Memory B cell (primary cell): Measurements from ENCODE around the gene SMIM13.
"Not testable (repeated sequence)": the region's sequence is repeated elsewhere in the genome, so short reads cannot be mapped to it uniquely, and the experiment has no call there.

ENCODE experiments used
- ATAC-seq: fragments of 150-1000 bp; cut with Tn5 transposase; 2 replicates; pipeline ENCODE4 v1.10.0; 2021; ENCODE audit warnings: low read depth, mild to moderate bottlenecking, moderate library complexity
- DNase-seq, 2 donors: peaks; one replicate each; pipeline ENCODE4 v3.0.0; 2022; ENCODE audit warnings: low spot score in 2 of 2
- H3K27ac Mint-ChIP-seq: one replicate; pipeline ENCODE4 v1.8.0; 2022; ENCODE audit warnings: mild to moderate bottlenecking, moderate library complexity, mixed read lengths
- H3K27me3 Mint-ChIP-seq: one replicate; pipeline ENCODE4 v1.8.0; 2022; ENCODE audit warnings: mixed read lengths
- H3K36me3 Mint-ChIP-seq: one replicate; pipeline ENCODE4 v1.8.0; 2022; ENCODE audit warnings: mild to moderate bottlenecking, mixed read lengths
- H3K4me1 Mint-ChIP-seq: one replicate; pipeline ENCODE4 v1.8.0; 2022; ENCODE audit warnings: mixed read lengths
- H3K4me3 Mint-ChIP-seq: one replicate; pipeline ENCODE4 v1.8.0; 2022; ENCODE audit warnings: mild to moderate bottlenecking, moderate library complexity, mixed read lengths
- H3K9me3 Mint-ChIP-seq: one replicate; pipeline ENCODE4 v1.8.0; 2022; ENCODE audit warnings: mixed read lengths

The SMIM13 gene

DNA sequence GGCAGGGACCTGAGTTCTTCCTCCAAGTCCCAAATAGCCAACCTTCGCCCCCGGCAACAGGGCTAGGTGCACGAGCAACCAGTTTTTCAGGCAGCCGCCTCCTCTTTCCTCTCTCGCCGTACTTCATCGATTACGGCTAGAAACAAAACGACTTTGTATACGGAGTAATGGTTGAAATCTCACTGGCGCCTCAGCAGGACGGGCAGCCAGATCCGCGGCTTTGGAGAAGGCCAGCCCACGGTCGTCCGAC is 333 bp upstream of the SMIM13 start:
- Mint-ChIP-seq H3K4me1 (peaks cover 11% of the 10 kb centered on the region), H3K27me3 (no peaks in the 10 kb centered on the region), H3K9me3 (no peaks in the 10 kb centered on the region), H3K36me3 (no peaks in the 10 kb centered on the region), H3K27ac (peak overlapping the region; percentile 94), H3K4me3 (peak overlapping the region; percentile 94)
- ATAC-seq (peak; percentile 15), DNase-seq (no peak)

DNA sequence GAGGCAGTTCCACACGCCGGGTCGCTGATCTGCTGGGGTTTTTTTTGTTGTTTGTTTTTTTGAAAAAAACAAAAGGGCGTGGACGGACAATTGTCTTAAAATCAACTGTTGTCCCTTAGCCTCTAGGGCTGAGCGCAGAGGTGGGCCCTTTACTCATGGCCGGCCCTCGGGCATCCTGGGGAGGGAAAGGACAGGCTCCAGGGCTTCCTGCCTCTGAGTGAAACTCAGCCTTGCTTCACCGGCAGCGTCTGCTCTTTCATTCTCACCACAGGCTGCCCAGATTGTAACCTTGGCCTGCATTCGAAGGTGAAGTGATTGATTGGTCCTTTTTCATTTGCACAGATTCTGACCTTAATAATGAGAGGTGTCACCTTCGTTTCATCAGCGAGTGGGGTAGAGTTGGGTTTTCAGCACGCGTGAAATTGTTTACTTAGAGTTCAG is 797 bp downstream of the SMIM13 start:
- Mint-ChIP-seq H3K36me3 (no peaks in the 10 kb centered on the region), H3K27me3 (no peaks in the 10 kb centered on the region), H3K4me1 (peaks cover 11% of the 10 kb centered on the region), H3K4me3 (peak overlapping the region; percentile 88), H3K27ac (peak overlapping the region; percentile 94), H3K9me3 (no peaks in the 10 kb centered on the region)
- peak; percentile 9 for ATAC-seq
- no peak for DNase-seq

DNA sequence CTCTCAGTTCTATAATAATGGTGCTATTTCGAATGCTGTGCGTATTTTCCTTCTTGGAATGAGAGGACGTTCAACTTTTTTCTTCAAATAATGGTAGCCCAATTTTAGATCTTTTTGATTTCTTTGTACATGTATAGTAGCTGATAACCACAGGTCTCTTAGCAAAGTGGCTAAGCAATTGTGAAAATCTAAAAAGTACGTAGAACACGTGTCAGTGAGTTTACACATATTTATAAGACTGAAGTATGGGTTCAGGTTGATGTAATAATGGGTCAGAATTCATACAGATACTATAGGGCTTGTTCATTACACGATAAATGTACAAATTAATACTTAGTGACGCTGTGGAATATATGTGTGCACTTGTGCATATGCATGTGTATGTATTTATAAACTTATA is 1.3 kb downstream of the SMIM13 start:
- no peaks in the 10 kb centered on the region for H3K27me3 Mint-ChIP-seq

DNA sequence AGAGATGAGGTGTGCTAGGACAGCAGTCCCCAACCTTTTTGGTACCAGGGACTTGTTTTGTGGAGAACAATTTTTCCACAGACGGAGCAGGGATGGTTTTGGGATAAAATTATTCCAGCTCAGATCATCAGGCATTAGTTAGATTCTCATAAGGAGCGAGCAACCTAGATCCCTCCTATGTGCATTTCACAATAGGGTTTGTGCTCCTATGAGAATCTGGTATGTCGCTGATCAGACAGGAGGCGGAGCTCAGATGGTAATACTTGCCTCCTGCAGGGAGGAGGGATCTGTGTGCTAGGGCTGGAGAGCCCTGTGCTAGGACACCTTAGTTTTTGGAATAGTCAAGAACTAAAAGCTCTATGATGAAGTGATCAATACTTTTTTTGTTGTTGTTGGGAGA is 2.5 kb downstream of the SMIM13 start:
- DNase-seq = no peak
- H3K36me3 Mint-ChIP-seq = peaks cover 7% of the 10 kb centered on the region

More for the DNA sequence above, 1.3 kb downstream of the SMIM13 start:
- peak overlapping the region; percentile 94 for H3K27ac Mint-ChIP-seq
- peak overlapping the region; percentile 88 for H3K4me3 Mint-ChIP-seq
- H3K36me3 Mint-ChIP-seq = no peaks in the 10 kb centered on the region
- no peaks in the 10 kb centered on the region for H3K9me3 Mint-ChIP-seq
- DNase-seq (no peak), ATAC-seq (no peak)
- H3K4me1 Mint-ChIP-seq = peaks cover 11% of the 10 kb centered on the region

DNA sequence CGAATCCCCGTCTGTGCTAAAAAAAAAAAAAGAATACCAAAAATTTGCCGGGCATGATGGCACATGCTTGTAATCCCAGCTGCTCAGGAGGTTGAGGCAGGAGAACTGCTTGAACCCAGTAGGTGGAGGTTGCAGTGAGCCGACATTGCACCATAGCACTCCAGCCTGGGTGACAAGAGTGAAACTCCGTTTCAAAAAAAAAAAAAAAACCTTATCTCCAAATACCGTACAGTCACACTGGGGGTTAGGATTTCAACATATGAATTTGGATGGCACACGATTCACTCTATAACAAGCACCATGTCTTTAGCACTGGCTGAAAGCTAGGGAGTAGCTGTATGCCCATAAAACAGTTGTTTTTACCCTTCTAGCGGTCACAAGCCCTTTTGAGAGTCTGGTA is 3.8 kb downstream of the SMIM13 start:
- DNase-seq = no peak
- ATAC-seq = no peak
- Mint-ChIP-seq H3K4me3 (no peak overlapping the region), H3K36me3 (peaks cover 7% of the 10 kb centered on the region), H3K27me3 (no peaks in the 10 kb centered on the region), H3K27ac (no peak overlapping the region), H3K9me3 (no peaks in the 10 kb centered on the region), H3K4me1 (peaks cover 16% of the 10 kb centered on the region)

More for the DNA sequence above, 2.5 kb downstream of the SMIM13 start:
- Mint-ChIP-seq H3K27me3 (no peaks in the 10 kb centered on the region), H3K4me3 (no peak overlapping the region), H3K4me1 (peaks cover 12% of the 10 kb centered on the region), H3K9me3 (no peaks in the 10 kb centered on the region), H3K27ac (no peak overlapping the region)
- ATAC-seq = no peak

DNA sequence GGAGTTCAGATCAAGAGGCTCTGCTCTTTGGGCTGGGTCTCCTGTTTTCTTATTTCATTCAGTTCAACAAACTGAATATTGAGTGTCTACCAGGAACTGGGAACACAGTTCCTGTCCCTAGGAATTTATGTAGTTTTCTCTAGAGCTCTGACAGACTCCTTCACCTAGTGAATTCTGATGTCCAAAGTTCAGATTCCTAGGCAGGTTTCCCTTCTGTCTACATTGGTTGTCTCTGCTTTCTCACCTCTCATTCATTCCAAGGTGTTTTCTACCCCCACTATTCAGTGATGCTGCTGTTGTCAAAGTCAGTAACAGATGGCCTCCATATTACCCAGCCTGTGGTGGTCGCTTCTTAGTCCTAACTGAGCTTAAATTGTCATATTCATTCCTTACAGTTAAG is 4.4 kb downstream of the SMIM13 start:
- ATAC-seq (no peak), DNase-seq (no peak)
- Mint-ChIP-seq H3K36me3 (peaks cover 7% of the 10 kb centered on the region), H3K9me3 (no peaks in the 10 kb centered on the region), H3K4me3 (no peak overlapping the region), H3K27ac (no peak overlapping the region), H3K27me3 (no peaks in the 10 kb centered on the region), H3K4me1 (peaks cover 11% of the 10 kb centered on the region)

DNA sequence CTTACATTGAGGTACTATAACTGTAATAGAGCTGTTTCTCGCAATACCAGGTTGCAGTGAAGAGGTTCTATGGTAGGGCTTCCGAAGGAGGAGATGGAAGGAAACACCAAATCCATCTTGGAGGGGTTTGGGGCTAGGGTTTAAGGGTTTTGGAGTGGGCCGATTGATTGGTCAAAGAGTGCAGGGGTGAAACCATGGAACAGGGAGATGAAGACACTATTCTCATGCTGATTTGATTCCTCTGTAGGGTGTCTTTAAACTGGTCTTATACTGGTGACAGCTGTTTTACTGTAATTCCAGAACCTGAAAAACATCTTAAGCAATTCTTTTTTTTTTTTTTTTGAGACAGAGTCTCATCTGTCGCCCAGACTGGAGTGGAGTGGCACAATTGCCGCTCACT is 7.8 kb downstream of the SMIM13 start:
- Mint-ChIP-seq H3K4me3 (no peak overlapping the region), H3K4me1 (peaks cover 12% of the 10 kb centered on the region), H3K36me3 (peaks cover 9% of the 10 kb centered on the region), H3K27ac (no peak overlapping the region), H3K9me3 (no peaks in the 10 kb centered on the region), H3K27me3 (no peaks in the 10 kb centered on the region)
- DNase-seq (no peak), ATAC-seq (no peak)

DNA sequence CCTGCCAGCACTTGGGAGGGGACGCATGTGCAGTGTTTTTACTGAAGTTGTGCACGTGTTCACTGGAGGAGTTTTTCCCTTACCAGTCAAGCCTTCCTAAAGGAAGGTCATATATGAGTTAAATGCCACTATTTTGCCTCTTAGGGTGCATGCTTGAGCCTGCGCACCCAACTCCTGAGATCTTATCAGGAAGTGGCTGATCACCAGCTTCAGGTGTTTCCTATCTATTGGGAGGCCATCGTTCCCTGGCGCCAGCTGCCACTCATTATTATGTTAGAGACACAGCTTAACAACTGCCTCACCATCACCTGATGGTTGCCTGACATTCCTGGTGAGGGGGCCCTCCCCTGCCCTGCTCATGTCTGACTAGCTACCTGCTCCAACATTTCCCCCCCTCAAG is 9.4 kb downstream of the SMIM13 start:
- Mint-ChIP-seq H3K27me3 (no peaks in the 10 kb centered on the region), H3K4me1 (peaks cover 22% of the 10 kb centered on the region), H3K4me3 (no peak overlapping the region), H3K9me3 (no peaks in the 10 kb centered on the region), H3K27ac (no peak overlapping the region), H3K36me3 (peaks cover 9% of the 10 kb centered on the region)
- no peak for DNase-seq
- no peak for ATAC-seq

DNA sequence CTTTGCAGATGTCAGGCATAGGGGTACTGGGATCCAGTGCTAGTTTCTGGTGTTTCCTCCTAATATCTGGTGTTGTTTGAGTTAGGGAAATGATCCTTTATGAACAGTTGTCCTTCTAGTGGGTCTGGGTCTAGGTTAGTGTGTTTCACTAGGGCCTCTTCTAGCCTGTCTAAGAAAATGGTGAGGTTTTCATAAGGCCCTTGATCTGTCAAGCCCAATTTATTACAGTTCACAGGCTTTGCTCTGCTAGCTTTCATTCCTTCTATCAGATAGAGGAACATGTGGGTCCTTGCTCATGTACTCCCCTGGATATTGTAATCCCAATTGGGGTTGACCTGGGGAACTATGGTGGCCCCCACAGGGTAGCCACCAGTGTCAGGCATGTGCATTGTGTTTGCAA is 15.1 kb downstream of the SMIM13 start:
- no peak overlapping the region for H3K27ac Mint-ChIP-seq
- H3K4me1 Mint-ChIP-seq = peaks cover 31% of the 10 kb centered on the region
- H3K9me3 Mint-ChIP-seq = no peaks in the 10 kb centered on the region
- no peaks in the 10 kb centered on the region for H3K27me3 Mint-ChIP-seq
- H3K36me3 Mint-ChIP-seq = peaks cover 4% of the 10 kb centered on the region
- DNase-seq = no peak
- no peak for ATAC-seq
- H3K4me3 Mint-ChIP-seq = no peak overlapping the region

DNA sequence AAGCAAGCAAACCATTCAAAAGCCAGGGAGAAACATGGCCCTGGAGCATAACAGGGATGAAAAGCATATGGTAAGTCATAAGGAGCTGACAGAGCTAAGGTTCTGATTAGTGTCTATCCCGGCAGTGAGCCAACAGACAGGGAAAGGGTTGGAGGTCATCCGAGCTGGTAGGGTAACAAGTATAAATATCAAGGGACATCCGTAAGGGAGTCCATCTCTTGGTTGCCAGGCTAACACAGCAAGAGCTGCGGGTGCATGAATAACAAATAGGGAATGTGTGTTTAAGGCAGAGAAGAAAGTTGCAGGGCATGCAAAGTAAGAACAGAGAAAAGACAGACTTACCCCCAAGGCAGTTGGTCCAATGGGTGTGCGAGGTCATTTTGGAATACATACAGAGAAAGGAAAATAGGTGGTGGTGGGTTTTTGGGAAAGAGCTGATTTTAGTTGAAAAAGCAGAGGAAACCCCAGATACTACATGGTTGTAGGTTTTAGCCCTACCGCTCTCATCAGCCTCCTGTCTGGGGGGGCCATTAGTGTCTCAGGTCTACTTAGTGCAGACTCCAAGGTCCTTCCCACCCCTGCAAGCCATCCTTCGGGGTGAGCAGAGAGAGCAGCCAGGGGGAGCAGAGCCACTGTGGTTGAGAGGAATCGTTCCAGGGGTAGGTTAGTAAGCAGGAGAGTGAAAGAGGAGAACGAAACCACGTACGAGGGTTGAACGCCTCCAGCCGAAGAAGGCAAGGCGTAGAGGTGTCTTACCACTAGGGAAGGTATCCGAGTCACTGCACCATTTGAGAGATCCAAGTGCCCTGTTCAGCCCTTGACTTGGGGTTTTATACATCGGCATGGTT is 17.5 kb downstream of the SMIM13 start, which contains the start of gene ERVFRD-1:
TSS of gene ERVFRD-1 (minus strand) at position 805 of the 848 bp plus-strand sequence. CDS start 6,415 bp downstream, outside the sequence.
- Mint-ChIP-seq H3K27ac (no peak within 1 kb of the TSS), H3K4me1 (peaks cover 25% of the 10 kb centered on the region), H3K9me3 (no peaks in the 10 kb centered on the region), H3K27me3 (no peaks in the 10 kb centered on the region), H3K36me3 (peaks cover 2% of the 10 kb centered on the region), H3K4me3 (no peak within 1 kb of the TSS)
- ATAC-seq (no peak), DNase-seq (no peak)

DNA sequence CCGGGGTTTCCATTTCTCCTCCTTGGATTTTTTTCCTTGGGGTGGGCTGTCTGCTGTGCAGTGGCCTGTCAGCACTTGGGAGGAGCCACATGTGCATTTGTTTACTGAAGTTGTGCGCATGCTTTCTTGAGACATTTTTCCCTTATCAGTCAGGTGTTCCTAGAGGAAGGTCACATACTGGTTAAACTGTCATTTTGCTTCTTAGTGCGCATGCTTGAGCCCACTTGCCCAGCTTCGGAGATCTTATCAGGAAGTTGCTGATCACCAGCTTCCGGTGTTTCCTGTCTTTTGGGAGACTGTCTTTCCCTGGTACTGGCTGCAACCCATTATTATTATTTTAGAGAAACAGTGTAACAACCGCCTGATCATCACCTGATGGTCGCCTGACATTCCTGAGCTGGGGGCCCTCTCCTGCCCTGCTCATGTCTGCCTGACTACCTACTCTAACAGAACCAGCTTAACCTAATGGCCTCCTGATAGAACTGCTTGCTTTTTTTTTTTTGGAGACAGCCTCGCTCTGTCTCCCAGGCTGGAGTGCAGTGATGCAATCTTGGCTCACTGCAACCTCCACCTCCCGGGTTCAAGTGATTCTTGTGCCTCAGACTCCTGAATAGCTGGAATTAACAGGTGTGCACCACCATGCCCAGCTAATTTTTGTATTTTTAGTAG is 18.3 kb downstream of the SMIM13 start:
- Mint-ChIP-seq H3K4me3 (no peak overlapping the region), H3K4me1 (peaks cover 19% of the 10 kb centered on the region), H3K27ac (no peak overlapping the region), H3K36me3 (peaks cover 2% of the 10 kb centered on the region), H3K9me3 (no peaks in the 10 kb centered on the region), H3K27me3 (no peaks in the 10 kb centered on the region)
- ATAC-seq (no peak), DNase-seq (no peak)

DNA sequence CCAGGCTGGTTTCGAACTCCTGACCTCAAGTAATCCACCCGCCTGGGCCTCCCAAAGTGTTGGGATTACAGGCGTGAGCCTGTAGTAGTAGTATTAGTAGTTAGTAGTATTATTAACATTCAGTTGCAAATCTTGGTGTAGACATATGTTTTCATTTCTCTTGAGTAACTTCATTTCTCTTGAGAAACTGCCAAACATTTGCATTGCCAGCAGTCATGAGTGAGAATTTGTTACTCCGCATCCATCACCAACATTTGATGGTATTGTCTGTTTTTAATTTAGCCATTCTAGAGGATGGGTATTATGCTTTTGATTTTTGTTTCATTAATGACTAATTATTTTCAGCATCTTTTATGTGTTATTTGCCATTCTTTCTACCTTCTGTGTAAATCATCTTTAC is 19.4 kb downstream of the SMIM13 start:
- Mint-ChIP-seq H3K36me3 (peaks cover 2% of the 10 kb centered on the region), H3K9me3 (no peaks in the 10 kb centered on the region), H3K27ac (no peak overlapping the region), H3K4me3 (no peak overlapping the region), H3K4me1 (peaks cover 14% of the 10 kb centered on the region), H3K27me3 (no peaks in the 10 kb centered on the region)
- ATAC-seq (no peak), DNase-seq (no peak)

DNA sequence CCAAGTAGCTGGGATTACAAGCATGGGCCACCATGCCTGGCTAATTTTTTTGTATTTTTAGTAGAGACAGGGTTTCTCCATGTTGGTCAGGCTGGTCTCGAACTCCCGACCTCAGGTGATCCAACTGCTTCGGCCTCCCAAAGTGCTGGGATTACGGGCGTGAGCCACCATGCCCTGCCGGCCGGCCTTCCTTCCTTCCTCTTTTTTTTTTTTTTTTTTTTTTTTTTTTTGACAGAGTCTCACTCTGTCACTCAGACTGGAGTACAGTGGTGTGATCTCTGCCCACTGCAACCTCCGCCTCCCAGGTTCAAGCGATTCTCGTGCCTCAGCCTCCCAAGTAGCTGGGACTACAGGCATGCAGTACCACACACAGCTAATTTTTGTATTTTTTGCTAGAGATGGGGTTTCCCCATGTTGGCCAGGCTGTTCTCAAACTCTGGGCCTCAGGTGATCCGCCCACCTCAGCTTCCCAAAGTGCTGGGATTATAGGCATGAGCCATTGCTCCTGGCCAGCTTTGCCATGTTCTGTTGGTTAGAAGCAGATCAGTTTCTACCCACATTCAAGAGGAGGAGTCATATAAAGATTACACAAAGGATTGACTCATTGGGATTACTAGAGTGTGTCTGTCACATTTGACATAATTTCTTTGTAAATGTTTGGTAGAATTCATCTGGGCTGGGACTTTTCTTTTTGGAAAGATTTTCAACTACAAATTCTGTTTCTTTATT is 22.3 kb downstream of the SMIM13 start:
- not testable (repeated sequence) for ATAC-seq, DNase-seq, H3K27ac Mint-ChIP-seq, H3K27me3 Mint-ChIP-seq, H3K36me3 Mint-ChIP-seq, H3K4me3 Mint-ChIP-seq, H3K9me3 Mint-ChIP-seq
- peaks cover 19% of the 10 kb centered on the region for H3K4me1 Mint-ChIP-seq

DNA sequence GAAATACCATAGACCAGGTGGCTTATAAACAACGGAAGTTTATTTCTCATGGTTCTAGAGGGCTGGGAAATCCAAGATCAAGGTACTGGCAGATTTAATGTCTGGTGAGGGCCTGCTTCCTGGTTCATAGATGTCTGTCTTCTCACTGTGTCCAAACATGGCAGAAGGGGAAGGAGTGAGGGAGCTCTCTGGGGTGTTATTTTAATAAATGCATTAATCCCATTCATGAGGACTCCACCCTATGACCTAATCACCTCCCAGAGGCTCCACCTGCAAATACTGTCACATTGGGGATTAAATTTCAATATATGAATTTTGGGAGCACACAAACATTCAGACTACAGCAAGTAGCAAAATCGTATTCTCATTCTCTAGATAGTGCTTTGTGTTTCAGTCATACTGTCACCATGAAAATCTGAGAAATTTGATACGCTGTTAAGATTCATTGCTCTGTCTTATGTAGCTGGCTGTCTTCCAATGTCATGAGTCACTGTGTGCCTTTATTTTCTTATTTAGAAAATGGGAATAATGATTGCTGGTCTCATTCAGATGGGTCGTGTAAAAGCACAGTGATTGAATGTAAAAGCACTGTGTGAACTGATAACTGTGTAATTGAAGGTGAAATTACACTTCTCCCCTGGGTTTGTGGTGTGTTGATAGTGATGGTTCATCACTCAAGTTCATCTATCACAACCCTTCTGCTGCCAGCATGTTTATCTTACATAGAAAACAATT is 26.8 kb downstream of the SMIM13 start:
- Mint-ChIP-seq H3K4me1 (peaks cover 18% of the 10 kb centered on the region), H3K4me3 (no peak overlapping the region), H3K9me3 (no peaks in the 10 kb centered on the region), H3K27me3 (no peaks in the 10 kb centered on the region), H3K27ac (no peak overlapping the region), H3K36me3 (peaks cover 4% of the 10 kb centered on the region)
- DNase-seq = no peak
- no peak for ATAC-seq
